ENCODE measurements around the gene SPRR4.
"Not testable (repeated sequence)": the region's sequence is repeated elsewhere in the genome, so short reads cannot be mapped to it uniquely, and the experiment has no call there.

SPRR4 gene

GRCh38 chr1:153000294-153000693 lies 29.8 kb downstream of the SPRR4 start:
- DNase-seq = no peak
- in situ Hi-C loops (cut with HindIII; ENCODE audit: low pct_ligation_motif_present, low sequenced_read_pairs) = no loop called here
- H3K27ac ChIP-seq = no peak overlapping the region
- TF ChIP-seq, protein P1, sequence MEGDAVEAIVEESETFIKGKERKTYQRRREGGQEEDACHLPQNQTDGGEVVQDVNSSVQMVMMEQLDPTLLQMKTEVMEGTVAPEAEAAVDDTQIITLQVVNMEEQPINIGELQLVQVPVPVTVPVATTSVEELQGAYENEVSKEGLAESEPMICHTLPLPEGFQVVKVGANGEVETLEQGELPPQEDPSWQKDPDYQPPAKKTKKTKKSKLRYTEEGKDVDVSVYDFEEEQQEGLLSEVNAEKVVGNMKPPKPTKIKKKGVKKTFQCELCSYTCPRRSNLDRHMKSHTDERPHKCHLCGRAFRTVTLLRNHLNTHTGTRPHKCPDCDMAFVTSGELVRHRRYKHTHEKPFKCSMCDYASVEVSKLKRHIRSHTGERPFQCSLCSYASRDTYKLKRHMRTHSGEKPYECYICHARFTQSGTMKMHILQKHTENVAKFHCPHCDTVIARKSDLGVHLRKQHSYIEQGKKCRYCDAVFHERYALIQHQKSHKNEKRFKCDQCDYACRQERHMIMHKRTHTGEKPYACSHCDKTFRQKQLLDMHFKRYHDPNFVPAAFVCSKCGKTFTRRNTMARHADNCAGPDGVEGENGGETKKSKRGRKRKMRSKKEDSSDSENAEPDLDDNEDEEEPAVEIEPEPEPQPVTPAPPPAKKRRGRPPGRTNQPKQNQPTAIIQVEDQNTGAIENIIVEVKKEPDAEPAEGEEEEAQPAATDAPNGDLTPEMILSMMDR (IDR thresholded peaks at IDR 0.05; ENCODE audit: low read depth, low read length, missing control alignments) = no peak
- no peaks in the 10 kb centered on the region for H3K36me3 ChIP-seq (replicated peaks)
- H3K4me3 ChIP-seq (ENCODE audit: low read depth, low read length) = no peak overlapping the region
- no peaks in the 10 kb centered on the region for H3K27me3 ChIP-seq (replicated peaks)

- in situ Hi-C loops (cut with HindIII; ENCODE audit: low pct_ligation_motif_present, low sequenced_read_pairs) = no loop called here
- no peak within 1 kb of the TSS for H3K27ac ChIP-seq
- DNase-seq = no peak
- TF ChIP-seq, protein P1 (IDR thresholded peaks at IDR 0.05; ENCODE audit: low read depth, low read length, missing control alignments) = no peak
- H3K36me3 ChIP-seq (replicated peaks) = no peaks in the 10 kb centered on the region
- no peak within 1 kb of the TSS for H3K4me3 ChIP-seq (ENCODE audit: low read depth, low read length)
- no peaks in the 10 kb centered on the region for H3K27me3 ChIP-seq (replicated peaks)
These were observed 30.9 kb downstream of the SPRR4 start, which contains the start of gene SPRR3 for GRCh38 chr1:153001382-153001781. Gene SPRR3 (plus strand): TSS chr1:153001749. CDS start chr1:153003021, 1,272 bp downstream.

- H3K27ac ChIP-seq; in situ Hi-C loops (cut with HindIII; ENCODE audit: low pct_ligation_motif_present, low sequenced_read_pairs); DNase-seq; H3K27me3 ChIP-seq (replicated peaks); H3K36me3 ChIP-seq (replicated peaks); H3K4me3 ChIP-seq (ENCODE audit: low read depth, low read length): not testable (repeated sequence)
These were observed 40.8 kb downstream of the SPRR4 start for GRCh38 chr1:153011235-153011758.

DNA sequence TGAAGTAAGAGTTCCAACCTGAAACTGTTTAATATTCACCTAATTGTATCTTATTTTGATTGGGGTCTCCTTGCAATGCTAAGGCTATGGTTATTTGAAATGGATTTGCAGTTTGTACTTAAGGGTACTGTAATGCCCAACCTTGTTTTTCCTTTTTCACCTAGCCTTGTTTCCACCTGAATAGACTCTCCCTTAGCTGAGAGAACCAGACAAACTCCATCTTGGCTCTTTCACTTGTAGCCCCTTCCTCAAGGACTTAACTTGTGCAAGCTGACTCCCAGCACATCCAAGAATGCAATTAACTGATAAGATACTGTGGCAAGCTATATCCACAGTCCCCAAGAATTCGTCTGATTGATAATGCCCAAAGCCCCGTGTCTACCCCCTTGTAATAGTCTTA lies 51.4 kb downstream of the SPRR4 start:
- DNase-seq; H3K36me3 ChIP-seq (replicated peaks); H3K27me3 ChIP-seq (replicated peaks); H3K4me3 ChIP-seq (ENCODE audit: low read depth, low read length); in situ Hi-C loops (cut with HindIII; ENCODE audit: low pct_ligation_motif_present, low sequenced_read_pairs); H3K27ac ChIP-seq: not testable (repeated sequence)

Data from brain microvascular endothelial cell (primary cell).